ENCODE measurements around the gene NEBL.
"Not testable (repeated sequence)": the region's sequence is repeated elsewhere in the genome, so short reads cannot be mapped to it uniquely, and the experiment has no call there.

The NEBL gene, protein sequence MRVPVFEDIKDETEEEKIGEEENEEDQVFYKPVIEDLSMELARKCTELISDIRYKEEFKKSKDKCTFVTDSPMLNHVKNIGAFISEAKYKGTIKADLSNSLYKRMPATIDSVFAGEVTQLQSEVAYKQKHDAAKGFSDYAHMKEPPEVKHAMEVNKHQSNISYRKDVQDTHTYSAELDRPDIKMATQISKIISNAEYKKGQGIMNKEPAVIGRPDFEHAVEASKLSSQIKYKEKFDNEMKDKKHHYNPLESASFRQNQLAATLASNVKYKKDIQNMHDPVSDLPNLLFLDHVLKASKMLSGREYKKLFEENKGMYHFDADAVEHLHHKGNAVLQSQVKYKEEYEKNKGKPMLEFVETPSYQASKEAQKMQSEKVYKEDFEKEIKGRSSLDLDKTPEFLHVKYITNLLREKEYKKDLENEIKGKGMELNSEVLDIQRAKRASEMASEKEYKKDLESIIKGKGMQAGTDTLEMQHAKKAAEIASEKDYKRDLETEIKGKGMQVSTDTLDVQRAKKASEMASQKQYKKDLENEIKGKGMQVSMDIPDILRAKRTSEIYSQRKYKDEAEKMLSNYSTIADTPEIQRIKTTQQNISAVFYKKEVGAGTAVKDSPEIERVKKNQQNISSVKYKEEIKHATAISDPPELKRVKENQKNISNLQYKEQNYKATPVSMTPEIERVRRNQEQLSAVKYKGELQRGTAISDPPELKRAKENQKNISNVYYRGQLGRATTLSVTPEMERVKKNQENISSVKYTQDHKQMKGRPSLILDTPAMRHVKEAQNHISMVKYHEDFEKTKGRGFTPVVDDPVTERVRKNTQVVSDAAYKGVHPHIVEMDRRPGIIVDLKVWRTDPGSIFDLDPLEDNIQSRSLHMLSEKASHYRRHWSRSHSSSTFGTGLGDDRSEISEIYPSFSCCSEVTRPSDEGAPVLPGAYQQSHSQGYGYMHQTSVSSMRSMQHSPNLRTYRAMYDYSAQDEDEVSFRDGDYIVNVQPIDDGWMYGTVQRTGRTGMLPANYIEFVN

DNA sequence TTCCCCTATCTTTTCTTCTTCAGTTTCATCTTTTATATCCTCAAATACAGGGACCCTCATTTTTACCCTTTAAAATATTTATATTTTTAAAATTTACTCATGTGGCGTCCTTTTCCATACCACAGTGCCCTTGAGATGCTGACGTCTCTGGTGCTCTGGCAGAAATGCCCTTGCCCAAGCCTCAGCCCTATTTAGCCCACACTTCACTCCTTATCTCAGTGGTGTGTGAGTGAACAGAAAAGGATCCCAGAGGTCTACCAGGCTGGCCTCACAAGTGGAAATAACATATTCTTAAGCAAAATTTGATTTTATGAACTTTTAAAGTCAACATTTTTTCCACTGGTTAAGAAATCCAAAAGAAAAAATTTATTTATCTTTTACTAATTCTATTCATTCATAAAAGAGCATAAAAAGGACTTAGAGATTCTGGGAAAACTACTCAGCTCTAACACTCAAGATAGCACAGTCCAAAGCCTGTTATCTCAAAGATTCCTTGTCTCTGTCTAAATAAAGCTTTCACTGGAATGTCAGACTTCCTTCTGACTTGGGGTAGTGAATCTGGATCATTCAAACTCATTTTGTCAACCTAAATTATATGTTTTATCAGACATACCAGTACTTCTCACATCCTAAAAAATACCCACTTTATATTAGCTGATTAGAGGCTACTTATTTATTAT lies at the start of gene NEBL:
Gene NEBL (minus strand): TSS at position 166 of the 680 bp plus-strand sequence. CDS start 106 bp downstream, at position 60.
- no peak for DNase-seq

- no peak for DNase-seq
Observed at GRCh38 chr10:20945546-20946332, 48.6 kb upstream of the NEBL start.

- no peak for DNase-seq
Observed at GRCh38 chr10:20944789-20945502, 47.8 kb upstream of the NEBL start.

DNA sequence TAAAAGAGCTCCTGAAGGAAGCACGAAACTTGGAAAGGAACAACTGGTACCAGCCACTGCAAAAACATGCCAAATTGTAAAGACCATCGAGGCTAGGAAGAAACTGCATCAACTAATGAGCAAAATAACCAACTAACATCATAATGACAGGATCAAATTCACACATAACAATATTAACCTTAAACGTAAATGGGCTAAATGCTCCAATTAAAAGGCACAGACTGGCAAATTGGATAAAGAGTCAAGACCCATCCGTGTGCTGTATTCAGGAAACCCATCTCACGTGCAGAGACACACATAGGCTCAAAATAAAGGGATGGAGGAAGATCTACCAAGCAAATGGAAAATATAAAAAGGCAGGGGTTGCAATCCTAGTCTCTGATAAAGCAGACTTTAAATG lies 42.3 kb upstream of the NEBL start:
- DNase-seq: not testable (repeated sequence)

DNA sequence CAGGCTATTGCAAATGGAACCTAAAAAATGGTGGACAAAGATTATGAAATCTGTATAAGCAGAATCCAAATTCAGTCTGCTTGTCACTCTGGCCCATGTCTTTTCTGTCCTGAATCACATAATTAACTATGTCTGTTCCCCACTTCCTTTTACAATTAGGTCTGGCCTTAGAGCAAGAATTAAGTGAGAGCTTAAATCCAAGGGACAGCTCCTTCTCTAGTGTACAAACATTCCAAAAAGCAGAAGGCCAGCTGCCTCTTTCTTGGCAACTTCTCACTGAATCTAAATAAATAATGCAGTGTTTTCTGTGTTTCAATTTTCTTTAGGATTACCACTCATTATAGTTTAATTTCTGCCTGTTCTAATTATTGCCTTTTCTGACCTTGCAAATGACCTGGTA lies 39.3 kb upstream of the NEBL start:
- no peak for DNase-seq

DNA sequence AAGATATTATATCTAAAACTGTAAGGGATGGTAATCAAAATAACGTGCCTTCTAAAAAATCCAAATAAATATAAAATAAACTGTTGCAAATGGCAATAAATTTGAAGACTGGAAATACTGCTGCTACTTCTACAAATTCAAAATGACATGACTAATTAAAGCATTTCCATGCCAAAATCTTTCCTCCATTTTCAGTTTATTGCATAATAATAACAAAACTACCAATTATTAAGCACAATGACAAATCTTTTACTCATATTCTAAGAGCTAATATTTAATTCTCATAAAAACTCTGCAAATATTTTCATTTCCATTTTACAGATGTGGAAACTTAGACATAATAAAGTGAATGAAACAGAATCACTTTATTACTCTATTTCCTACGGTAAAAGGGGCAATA lies 38.8 kb upstream of the NEBL start:
- DNase-seq: no peak

DNA sequence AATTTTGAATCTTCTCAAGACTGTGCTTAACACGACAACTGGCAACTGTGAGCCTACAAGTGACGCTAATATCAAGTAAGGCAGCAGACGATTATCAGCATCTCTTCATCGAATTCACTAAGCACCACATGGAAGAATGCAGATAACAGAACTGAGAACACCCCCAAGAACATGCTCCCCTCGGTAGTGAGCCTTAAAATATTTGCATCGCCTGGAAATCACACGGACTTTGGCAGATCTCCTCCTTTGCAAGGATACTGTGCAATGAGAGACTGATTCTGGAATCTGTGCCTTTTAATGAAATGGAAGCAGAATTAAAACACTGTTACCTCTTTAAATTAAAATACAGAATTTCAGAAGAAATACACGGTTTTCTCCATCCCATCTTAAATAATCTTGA lies 38.2 kb upstream of the NEBL start:
- no peak for DNase-seq

- DNase-seq: no peak
Observed at GRCh38 chr10:20933705-20934104, 36.6 kb upstream of the NEBL start.

DNA sequence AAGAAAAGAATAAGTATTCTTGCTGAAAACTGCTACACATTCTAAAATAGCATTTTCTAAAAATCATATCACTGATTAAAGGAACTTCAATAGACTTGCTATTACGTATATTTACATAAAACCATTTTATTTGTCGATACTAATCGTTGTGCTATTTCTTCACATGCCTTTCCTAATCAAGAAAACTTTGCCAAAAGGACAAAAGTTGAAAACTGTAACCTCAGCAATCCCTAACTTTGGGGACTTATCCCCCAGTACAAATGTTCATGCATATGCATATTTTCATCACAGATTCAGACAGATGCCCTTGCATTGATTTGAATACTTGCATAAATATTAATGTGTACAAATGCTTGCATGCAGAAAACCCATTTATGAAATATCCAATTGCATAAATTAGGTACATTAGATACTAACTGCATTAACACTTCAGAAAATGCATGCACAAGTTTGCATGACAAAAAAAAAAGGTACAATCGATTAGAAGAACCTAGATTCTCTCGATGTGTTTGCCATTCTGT lies 35.6 kb upstream of the NEBL start:
- no peak for DNase-seq

- DNase-seq: no peak
Observed at GRCh38 chr10:20931156-20931795, 34.2 kb upstream of the NEBL start.

DNA sequence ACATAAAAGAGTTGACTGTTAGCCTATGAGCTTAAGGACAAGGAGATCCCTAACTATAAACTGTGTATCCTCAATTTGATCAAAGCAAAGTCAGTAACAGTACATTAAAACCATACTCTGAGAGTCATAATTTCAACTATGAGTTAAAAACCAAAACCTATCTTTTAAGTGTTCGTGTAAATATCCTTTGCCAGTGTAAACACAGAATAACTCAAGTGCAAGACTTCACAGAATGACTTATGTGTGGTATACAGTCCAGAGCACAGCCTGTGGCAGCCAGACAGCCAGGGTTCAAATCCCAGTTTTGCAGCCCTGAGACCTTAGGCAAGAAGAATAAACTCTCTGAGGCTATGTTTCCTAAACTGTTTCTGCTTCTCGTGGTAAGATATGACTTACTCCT lies 30.3 kb upstream of the NEBL start:
- no peak for DNase-seq

- DNase-seq: no peak
Observed at GRCh38 chr10:20922451-20922850, 25.3 kb upstream of the NEBL start.

GRCh38 chr10:20922033-20922432 lies 24.9 kb upstream of the NEBL start:
- DNase-seq: no peak

- DNase-seq: no peak
Observed at GRCh38 chr10:20920061-20920460, 22.9 kb upstream of the NEBL start.

DNA sequence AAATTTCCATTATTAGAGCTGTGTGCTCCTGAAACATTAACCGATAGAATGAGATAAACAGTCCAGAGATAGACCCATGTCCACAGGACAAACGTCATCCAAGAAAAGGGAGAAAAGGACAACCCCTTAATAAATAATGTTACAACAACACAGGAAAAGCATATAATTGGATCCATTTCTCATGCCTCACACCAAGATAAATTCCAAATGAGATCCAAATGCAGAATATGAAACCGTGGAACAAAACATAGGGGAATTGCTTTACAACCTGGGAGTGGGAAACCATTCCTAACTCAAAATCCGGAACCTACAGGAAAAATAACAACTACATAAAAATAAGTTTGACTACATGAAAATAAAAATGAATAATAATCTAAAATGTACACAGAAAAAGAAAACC lies 22.4 kb upstream of the NEBL start:
- no peak for DNase-seq

- no peak for DNase-seq
Observed at GRCh38 chr10:20916976-20917375, 19.9 kb upstream of the NEBL start.

DNA sequence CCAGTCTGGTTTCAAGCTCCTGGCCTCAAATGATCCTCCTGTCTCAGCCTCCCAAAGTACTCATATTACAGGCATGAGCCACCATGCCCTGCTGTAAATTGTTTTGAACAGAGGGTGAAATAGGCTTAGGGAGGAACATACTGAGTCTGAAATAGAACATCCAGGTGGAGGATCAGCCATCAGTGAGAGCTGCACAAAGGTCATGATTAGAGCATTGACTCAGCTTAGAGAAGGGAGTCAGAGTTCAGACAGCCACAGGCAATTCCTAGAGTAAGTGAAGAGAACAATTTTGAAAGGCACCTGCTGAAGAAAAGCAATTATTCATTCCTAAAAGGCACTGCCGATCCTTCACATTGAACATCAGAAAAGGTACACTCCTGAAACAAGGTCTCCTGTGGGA lies 15.9 kb upstream of the NEBL start:
- DNase-seq: no peak

- DNase-seq: no peak
Observed at GRCh38 chr10:20911626-20912025, 14.5 kb upstream of the NEBL start.

- no peak for DNase-seq
Observed at GRCh38 chr10:20909801-20910200, 12.7 kb upstream of the NEBL start.

DNA sequence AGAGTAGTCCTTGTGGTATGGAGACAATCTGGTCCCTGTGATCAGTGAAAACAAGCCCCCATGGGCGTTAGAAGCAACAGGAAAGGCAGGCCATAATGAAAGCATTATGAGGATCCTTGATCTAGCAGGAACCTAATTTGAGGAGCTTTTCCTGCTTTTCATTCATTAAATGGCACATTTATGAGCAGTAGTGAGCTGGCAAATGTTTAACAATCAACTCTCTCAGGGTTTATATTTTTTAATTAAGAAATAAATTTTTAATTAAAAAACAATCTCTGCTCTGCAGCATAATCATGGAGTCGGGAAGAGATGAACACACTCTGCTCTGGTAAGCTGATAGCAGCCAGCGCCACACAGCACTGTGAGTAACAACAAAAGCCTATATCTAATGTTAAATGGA lies 11.3 kb upstream of the NEBL start:
- no peak for DNase-seq
